Measurements from ENCODE around the gene ADGRD2.

- TF ChIP-seq CTCF (IDR thresholded peaks at IDR 0.05): no peak
- no peak for TF ChIP-seq POLR2A (IDR thresholded peaks at IDR 0.05)
Observed at GRCh38 chr9:124482431-124483031, 32.3 kb downstream of the ADGRD2 start.

Measured in Peyer's patch (tissue), 4 donors.